ENCODE data around the gene IL26. TPM values are rescaled to one million over a fixed set of nuclear protein-coding genes. Genes with fewer than 3 reads are reported as not detected.

Gene IL26, protein sequence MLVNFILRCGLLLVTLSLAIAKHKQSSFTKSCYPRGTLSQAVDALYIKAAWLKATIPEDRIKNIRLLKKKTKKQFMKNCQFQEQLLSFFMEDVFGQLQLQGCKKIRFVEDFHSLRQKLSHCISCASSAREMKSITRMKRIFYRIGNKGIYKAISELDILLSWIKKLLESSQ
- total RNA-seq = not detected

DNA sequence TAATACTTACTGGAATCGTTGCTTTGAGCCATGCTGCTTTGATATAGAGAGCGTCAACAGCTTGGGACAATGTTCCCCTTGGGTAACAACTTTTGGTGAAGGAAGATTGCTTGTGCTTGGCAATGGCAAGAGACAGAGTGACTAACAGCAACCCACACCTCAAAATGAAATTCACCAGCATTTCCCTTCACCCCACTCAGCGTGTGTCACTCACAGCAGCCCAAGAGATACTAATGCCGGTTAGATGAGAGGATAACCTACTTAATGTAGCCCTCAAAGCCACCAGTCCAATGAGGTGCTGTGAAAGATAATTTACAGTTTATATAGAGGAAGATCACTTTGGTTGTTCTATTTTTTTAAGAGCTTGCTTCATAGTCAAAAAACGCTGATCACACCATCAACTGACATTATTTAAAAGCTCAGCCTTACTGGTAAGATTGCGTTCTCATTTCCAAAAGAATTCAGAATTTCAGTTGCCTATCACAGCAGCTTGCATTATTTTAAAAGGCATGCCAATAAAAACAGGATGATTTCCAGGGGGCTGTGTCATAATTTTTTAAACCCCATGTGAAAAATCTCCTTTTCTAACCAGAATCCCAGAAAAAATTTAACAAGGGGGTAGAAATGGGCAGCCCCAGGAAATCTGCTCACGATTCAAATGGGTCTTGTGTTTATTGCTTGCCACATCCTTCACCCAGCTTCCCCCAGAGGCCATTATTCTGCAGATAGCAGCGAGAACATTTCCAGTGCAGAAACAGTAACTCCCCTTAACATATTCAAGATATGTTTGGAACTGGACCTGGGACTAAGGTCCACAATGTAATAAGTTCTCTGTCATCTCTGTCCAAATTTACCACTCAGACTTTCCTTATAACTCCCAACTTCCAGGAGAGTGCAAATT lies at the start of gene IL26:
Gene IL26, minus strand, starts transcription at position 235 of the 901 bp plus-strand sequence. Its CDS starts 54 bp downstream, at position 181.
- no peaks in the 10 kb centered on the region for H3K9me3 ChIP-seq
- TF ChIP-seq, protein P1, sequence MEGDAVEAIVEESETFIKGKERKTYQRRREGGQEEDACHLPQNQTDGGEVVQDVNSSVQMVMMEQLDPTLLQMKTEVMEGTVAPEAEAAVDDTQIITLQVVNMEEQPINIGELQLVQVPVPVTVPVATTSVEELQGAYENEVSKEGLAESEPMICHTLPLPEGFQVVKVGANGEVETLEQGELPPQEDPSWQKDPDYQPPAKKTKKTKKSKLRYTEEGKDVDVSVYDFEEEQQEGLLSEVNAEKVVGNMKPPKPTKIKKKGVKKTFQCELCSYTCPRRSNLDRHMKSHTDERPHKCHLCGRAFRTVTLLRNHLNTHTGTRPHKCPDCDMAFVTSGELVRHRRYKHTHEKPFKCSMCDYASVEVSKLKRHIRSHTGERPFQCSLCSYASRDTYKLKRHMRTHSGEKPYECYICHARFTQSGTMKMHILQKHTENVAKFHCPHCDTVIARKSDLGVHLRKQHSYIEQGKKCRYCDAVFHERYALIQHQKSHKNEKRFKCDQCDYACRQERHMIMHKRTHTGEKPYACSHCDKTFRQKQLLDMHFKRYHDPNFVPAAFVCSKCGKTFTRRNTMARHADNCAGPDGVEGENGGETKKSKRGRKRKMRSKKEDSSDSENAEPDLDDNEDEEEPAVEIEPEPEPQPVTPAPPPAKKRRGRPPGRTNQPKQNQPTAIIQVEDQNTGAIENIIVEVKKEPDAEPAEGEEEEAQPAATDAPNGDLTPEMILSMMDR (IDR thresholded peaks at IDR 0.05) = no peak
- no peak for TF ChIP-seq POLR2AphosphoS5 (IDR thresholded peaks at IDR 0.05; ENCODE audit: insufficient read depth in 1 of 2, low read depth in 1 of 2)
- no peak for TF ChIP-seq POLR2A (IDR thresholded peaks at IDR 0.05)
- no peaks in the 10 kb centered on the region for H3K36me3 ChIP-seq
- DNase-seq (ENCODE audit: extremely low spot score in 2 of 2) = no peak
- H3K27me3 ChIP-seq = no peaks in the 10 kb centered on the region
- H3K4me3 ChIP-seq = no peak within 1 kb of the TSS
- H3K4me1 ChIP-seq = no peaks in the 10 kb centered on the region
- intact Hi-C loops (cut with DNase I) = loop anchor here (10.0 kb wide), 1 partner anchor 89 kb away; no protein-coding TSS in a partner anchor
- no peak within 1 kb of the TSS for H3K27ac ChIP-seq

DNA sequence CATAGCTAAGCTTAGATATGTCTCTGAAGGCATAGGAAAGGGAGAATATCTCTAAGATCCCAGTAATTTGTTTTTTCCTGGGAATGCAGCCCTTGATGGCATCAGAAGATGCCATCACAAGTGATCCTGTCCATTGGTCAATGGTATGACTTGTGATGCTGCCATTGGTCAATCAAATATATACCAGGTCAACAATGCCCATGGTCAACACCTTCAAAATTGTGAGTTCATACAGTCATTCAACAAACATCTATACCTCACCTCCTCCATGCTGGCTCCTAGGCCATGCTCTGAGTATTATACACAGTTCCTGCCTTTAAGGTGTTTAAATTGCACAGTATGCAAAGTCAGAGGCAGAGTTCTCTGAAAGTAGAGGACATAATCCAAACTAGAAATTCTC lies 47.1 kb upstream of the IL26 start:
- intact Hi-C loops (cut with DNase I) = no loop called here
- no peak for TF ChIP-seq POLR2AphosphoS5 (IDR thresholded peaks at IDR 0.05; ENCODE audit: insufficient read depth in 1 of 2, low read depth in 1 of 2)
- no peak for TF ChIP-seq POLR2A (IDR thresholded peaks at IDR 0.05)
- H3K4me1 ChIP-seq = no peaks in the 10 kb centered on the region
- DNase-seq (ENCODE audit: extremely low spot score in 2 of 2) = no peak
- H3K4me3 ChIP-seq = no peak overlapping the region
- no peaks in the 10 kb centered on the region for H3K36me3 ChIP-seq
- no peaks in the 10 kb centered on the region for H3K27me3 ChIP-seq
- no peak overlapping the region for H3K27ac ChIP-seq
- no peaks in the 10 kb centered on the region for H3K9me3 ChIP-seq

DNA sequence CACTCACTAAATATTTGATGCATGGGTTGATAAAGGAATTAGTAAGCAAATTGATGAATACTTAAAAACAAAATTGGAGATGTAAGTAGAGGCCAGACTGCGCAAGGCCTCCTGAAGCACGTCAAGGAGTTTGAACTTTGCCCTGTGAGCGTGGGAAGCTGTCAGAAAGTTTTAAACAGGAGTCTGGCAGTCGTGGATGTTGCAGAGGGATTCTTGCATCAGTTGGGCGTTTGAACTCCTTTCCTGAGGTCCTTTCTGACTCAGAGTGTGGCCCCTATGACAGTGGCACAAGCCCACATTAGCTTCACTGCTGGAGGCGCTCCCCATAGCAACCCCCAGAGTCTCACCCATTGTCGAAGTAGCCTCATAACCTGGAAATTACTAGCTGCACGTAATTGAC lies 45.7 kb upstream of the IL26 start:
- DNase-seq (ENCODE audit: extremely low spot score in 2 of 2) = no peak
- Histone ChIP-seq H3K9me3 (no peaks in the 10 kb centered on the region), H3K36me3 (no peaks in the 10 kb centered on the region), H3K4me1 (no peaks in the 10 kb centered on the region), H3K4me3 (no peak overlapping the region), H3K27me3 (no peaks in the 10 kb centered on the region), H3K27ac (no peak overlapping the region)
- TF ChIP-seq POLR2A (IDR thresholded peaks at IDR 0.05) = no peak
- TF ChIP-seq, protein P1 (IDR thresholded peaks at IDR 0.05) = no peak
- TF ChIP-seq POLR2AphosphoS5 (IDR thresholded peaks at IDR 0.05; ENCODE audit: insufficient read depth in 1 of 2, low read depth in 1 of 2) = no peak
- intact Hi-C loops (cut with DNase I) = no loop called here

DNA sequence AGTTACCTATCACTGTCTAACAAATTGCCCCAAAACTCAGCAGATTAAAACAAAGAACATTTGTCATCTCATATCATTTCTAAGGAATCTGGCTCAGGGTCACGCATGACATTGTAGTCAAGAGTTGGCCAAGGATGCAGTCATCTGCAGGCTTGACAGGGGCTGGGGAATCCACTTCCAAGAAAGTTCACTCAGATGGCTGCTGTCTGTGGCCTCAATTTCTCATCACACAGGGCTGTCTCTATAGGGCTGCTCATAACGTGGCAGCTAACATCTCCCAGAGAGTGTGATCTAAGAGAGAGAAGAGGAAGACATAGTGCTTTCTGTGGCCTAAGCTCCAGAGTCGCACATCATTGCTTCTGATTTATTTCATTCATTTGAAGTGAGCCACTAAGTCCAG lies 44.7 kb upstream of the IL26 start:
- Histone ChIP-seq H3K4me1 (no peaks in the 10 kb centered on the region), H3K9me3 (no peaks in the 10 kb centered on the region), H3K4me3 (no peak overlapping the region), H3K36me3 (no peaks in the 10 kb centered on the region), H3K27me3 (no peaks in the 10 kb centered on the region), H3K27ac (no peak overlapping the region)
- DNase-seq (ENCODE audit: extremely low spot score in 2 of 2) = no peak
- intact Hi-C loops (cut with DNase I) = no loop called here
- TF ChIP-seq POLR2A (IDR thresholded peaks at IDR 0.05) (no peak), POLR2AphosphoS5 (IDR thresholded peaks at IDR 0.05; ENCODE audit: insufficient read depth in 1 of 2, low read depth in 1 of 2) (no peak)
- TF ChIP-seq, protein P1 (IDR thresholded peaks at IDR 0.05) = no peak

DNA sequence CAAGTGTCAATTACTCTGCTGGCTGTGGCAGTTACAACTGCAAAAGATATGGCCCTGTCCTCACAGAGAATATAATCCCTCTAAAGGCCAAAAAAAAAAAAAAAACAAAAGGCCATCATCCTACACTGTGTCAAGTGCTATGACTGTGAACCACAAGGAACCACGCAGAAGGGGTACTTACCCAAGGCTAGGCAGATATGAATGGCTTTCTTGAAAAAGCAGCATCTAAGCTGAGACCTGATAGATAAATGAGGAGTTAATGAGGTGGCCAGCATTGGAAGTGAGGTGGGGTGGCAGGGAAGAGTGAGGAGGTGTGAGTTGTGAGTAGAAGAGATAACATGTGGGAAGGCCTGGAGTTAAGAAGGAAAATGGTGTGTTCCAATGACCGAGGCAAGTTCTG lies 44.2 kb upstream of the IL26 start:
- no peaks in the 10 kb centered on the region for H3K4me1 ChIP-seq
- H3K4me3 ChIP-seq = no peak overlapping the region
- no peaks in the 10 kb centered on the region for H3K9me3 ChIP-seq
- DNase-seq (ENCODE audit: extremely low spot score in 2 of 2) = no peak
- intact Hi-C loops (cut with DNase I) = no loop called here
- H3K27me3 ChIP-seq = no peaks in the 10 kb centered on the region
- H3K27ac ChIP-seq = no peak overlapping the region
- TF ChIP-seq POLR2AphosphoS5 (IDR thresholded peaks at IDR 0.05; ENCODE audit: insufficient read depth in 1 of 2, low read depth in 1 of 2) (no peak), POLR2A (IDR thresholded peaks at IDR 0.05) (no peak)
- TF ChIP-seq, protein P1 (IDR thresholded peaks at IDR 0.05) = no peak
- no peaks in the 10 kb centered on the region for H3K36me3 ChIP-seq

All from vagina (tissue), 2 donors.